Spleen (tissue), 11 donors: Measurements from ENCODE around the gene FAM114A1. TPM values are rescaled to one million over a fixed set of nuclear protein-coding genes. Genes with fewer than 3 reads are reported as not detected.

Experiments used
- DNase-seq: peaks from one replicate; pipeline ENCODE4 v3.0.0-alpha.2; 2020
- H3K27ac ChIP-seq, 8 donors: fragments of 200-600 bp; sonication (generic) in 7 of 8; 1 replicate in 4 of 8; 2 replicates in 4 of 8; pipeline versions ENCODE4 v1.5.0 to v1.8.0; 2016 to 2021; ENCODE audit warnings: inconsistent platforms in 4 of 8, mild to moderate bottlenecking in 4 of 8, moderate library complexity in 1 of 8
- H3K27me3 ChIP-seq, 7 donors: fragments of 200-600 bp; sonication (generic) in 6 of 7; replicated peaks in 1 of 7; 1 replicate in 4 of 7; 2 replicates in 3 of 7; pipeline versions ENCODE4 v1.5.0 to v1.8.0; 2016 to 2021; ENCODE audit warnings: inconsistent platforms in 3 of 7, mild to moderate bottlenecking in 1 of 7
- H3K36me3 ChIP-seq, 6 donors: fragments of 200-600 bp; sonication (generic) in 5 of 6; 1 replicate in 4 of 6; 2 replicates in 2 of 6; pipeline versions ENCODE4 v1.5.0 to v1.8.0; 2016 to 2021; ENCODE audit warnings: inconsistent platforms in 2 of 6
- H3K4me1 ChIP-seq, 6 donors: fragments of 200-600 bp; sonication (generic) in 5 of 6; 1 replicate in 3 of 6; 2 replicates in 3 of 6; pipeline versions ENCODE4 v1.5.0 to v1.8.0; 2016 to 2021; ENCODE audit warnings: inconsistent platforms in 3 of 6
- H3K4me3 ChIP-seq, 8 donors: fragments of 200-600 bp; sonication (generic) in 7 of 8; 1 replicate in 4 of 8; 2 replicates in 4 of 8; pipeline versions ENCODE4 v1.5.0 to v1.8.0; 2016 to 2021; ENCODE audit warnings: inconsistent platforms in 4 of 8, mild to moderate bottlenecking in 4 of 8, moderate library complexity in 2 of 8
- H3K9me3 ChIP-seq, 8 donors: fragments of 200-600 bp; sonication (generic) in 7 of 8; 1 replicate in 4 of 8; 2 replicates in 4 of 8; pipeline versions ENCODE4 v1.5.0 to v1.8.0; 2016 to 2021; ENCODE audit warnings: inconsistent platforms in 4 of 8
- POLR2A ChIP-seq, 3 donors: fragments of 450-650 bp; IDR thresholded peaks; one replicate each; pipeline ENCODE4 v1.5.1; 2017; ENCODE audit warnings: antibody characterized with exemption in 3 of 3, mild to moderate bottlenecking in 1 of 3
- POLR2AphosphoS5 ChIP-seq, 3 donors: sonication (generic); formaldehyde crosslinking; IDR thresholded peaks; one replicate each; pipeline ENCODE4 v1.5.1; 2017; ENCODE audit warnings: antibody characterized with exemption in 3 of 3
- WGBS, 5 donors: extraction: QIAGEN DNeasy Blood & Tissue Kit in 3 of 5; methylation state at CpG; one replicate each; pipeline versions ENCODE4 v1.1.5 to v1.1.7; 2013 to 2018; 5-methylcytosine and 5-hydroxymethylcytosine counted together
- intact Hi-C: fragments of 100-400 bp; cut with DNase I; formaldehyde crosslinking; loops from one replicate; pipeline ENCODE4 v1.15.0; 2023; ENCODE audit warnings: low total_unique reads
- polyA plus RNA-seq, 3 donors: library from polyadenylated mRNA; stranded (reverse); fragments of 200-250 nt; gene quantifications; one replicate each; pipeline ENCODE4 v1.2.1, GENCODE V29; 2013
- total RNA-seq, 7 donors: library from RNA; depleted of rRNA in 3 of 7; stranded (reverse); fragments of >200 nt in 3 of 7; fragmentation: NEBNext Ultra II Directional in 4 of 7; extraction: Animal tissue kit (Norgen Biotek cat#: 25700) in 4 of 7; gene quantifications; one replicate each; pipeline versions ENCODE4 v1.1.0 to v1.2.1, GENCODE V29; 2016 to 2021
- TF ChIP-seq, protein P1 (sequence below), 11 experiments: fragments of 200-600 bp in 7 of 11; fragments of 450-650 bp in 4 of 11; sonication (generic) in 4 of 11; IDR thresholded peaks in 8 of 11; conservative IDR thresholded peaks in 3 of 11; 1 replicate in 7 of 11; 2 replicates in 4 of 11; pipeline versions ENCODE4 v1.4.0 to v1.8.0; 2016 to 2021; ENCODE audit warnings: antibody characterized with exemption in 11 of 11, inconsistent platforms in 4 of 11, mild to moderate bottlenecking in 1 of 11
- donor health status: healthy with polysubstance abuse.
- donor health status: DM: no; HTN: no; CAD: no; lungs with moderate emphysema.
- donor health status: DM: no; HTN: no; CAD: no.
- donor health status: Bipolar disorder and iron deficiency.
- donor health status: healthy.
- donor health status: DM: no; HTN: no; CAD: no.
- donor health status: DM: yes; HTN: yes; CAD: no.

FAM114A1 gene
- total and polyA plus RNA-seq, 10 donors: 3.9 to 50.2 (median 24.1) TPM

DNA sequence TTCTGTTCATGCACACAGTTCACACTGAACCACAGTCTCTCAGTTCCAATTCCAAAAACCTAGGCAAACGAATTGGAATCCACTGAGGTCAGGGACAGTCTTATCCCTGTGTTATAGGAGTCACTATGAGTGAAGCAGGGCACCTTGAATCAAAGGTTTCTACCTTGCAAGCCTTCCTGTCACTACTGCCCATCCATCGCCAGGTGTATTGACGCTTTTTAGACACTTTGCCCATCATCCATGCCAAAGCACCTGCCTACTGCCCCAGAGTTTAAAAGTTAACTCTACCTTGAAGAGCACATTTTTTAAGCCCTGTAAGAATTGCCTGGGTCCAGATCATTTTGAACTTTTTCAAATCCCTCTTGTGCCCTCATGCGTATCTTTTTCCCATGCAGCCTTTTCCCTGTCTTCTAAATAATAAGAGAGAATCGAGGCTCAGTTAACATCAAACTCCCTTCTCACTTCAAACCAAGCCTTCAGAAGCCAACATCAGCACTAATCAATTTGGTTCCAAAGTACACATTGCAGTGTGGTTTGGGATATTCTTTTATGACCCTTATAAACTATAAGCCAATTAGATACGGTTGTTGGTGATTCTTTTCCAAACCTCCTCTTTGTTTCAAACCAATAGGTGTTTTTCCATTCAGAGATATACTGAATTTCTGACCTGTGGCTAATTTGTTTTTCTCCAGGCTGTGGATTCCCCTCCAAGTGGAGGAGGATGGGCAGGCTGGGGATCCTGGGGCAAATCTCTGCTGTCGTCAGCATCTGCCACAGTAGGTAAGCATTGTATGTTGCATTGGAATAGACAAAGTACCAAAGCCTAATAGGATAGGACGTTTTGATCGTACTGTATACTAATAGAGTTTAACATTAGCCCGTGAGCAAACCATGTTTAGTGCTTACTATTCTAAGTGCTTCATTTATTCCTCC, 23.7 kb downstream of the FAM114A1 start:
- Histone ChIP-seq H3K27me3 (no peaks in the 10 kb centered on the region), H3K27ac (no peak overlapping the region), H3K36me3 (peaks cover 0 to 27% (median 0%) of the 10 kb centered on the region in 6 donors), H3K4me1 (peaks cover 0 to 10% (median 3%) of the 10 kb centered on the region in 6 donors), H3K4me3 (no peak overlapping the region), H3K9me3 (no peaks in the 10 kb centered on the region)
- intact Hi-C loops: no loop called here
- DNase-seq: no peak
- WGBS, 5 donors: 90 to 97% (median 95%) methylated on average over 10 of the region's 10 CpGs
- no peak for TF ChIP-seq POLR2A (IDR thresholded peaks at IDR 0.05)
- no peak for TF ChIP-seq POLR2AphosphoS5 (IDR thresholded peaks at IDR 0.05)
- TF ChIP-seq, protein P1, sequence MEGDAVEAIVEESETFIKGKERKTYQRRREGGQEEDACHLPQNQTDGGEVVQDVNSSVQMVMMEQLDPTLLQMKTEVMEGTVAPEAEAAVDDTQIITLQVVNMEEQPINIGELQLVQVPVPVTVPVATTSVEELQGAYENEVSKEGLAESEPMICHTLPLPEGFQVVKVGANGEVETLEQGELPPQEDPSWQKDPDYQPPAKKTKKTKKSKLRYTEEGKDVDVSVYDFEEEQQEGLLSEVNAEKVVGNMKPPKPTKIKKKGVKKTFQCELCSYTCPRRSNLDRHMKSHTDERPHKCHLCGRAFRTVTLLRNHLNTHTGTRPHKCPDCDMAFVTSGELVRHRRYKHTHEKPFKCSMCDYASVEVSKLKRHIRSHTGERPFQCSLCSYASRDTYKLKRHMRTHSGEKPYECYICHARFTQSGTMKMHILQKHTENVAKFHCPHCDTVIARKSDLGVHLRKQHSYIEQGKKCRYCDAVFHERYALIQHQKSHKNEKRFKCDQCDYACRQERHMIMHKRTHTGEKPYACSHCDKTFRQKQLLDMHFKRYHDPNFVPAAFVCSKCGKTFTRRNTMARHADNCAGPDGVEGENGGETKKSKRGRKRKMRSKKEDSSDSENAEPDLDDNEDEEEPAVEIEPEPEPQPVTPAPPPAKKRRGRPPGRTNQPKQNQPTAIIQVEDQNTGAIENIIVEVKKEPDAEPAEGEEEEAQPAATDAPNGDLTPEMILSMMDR (IDR thresholded peaks at IDR 0.05 in 8 of 11, conservative IDR thresholded peaks at IDR 0.05 in 3 of 11): no peak

GRCh38 chr4:38894322-38894982, 26.8 kb downstream of the FAM114A1 start:
- TF ChIP-seq POLR2AphosphoS5 (IDR thresholded peaks at IDR 0.05) (no peak), POLR2A (IDR thresholded peaks at IDR 0.05) (no peak)
- TF ChIP-seq, protein P1 (IDR thresholded peaks at IDR 0.05 in 8 of 11, conservative IDR thresholded peaks at IDR 0.05 in 3 of 11): no peak
- Histone ChIP-seq H3K4me3 (no peak overlapping the region), H3K9me3 (no peaks in the 10 kb centered on the region), H3K27me3 (no peaks in the 10 kb centered on the region), H3K36me3 (peaks cover 0 to 27% (median 0%) of the 10 kb centered on the region in 6 donors), H3K27ac (no peak overlapping the region), H3K4me1 (peaks cover 0 to 6% (median 2%) of the 10 kb centered on the region in 6 donors)
- DNase-seq: no peak
- intact Hi-C loops: no loop called here
- 85 to 91% (median 87%) methylated on average over 7 of the region's 7 CpGs for WGBS, 5 donors

GRCh38 chr4:38896940-38897339, 29.3 kb downstream of the FAM114A1 start:
- WGBS, 5 donors: 76 to 97% (median 80%) methylated on average over 1 of the region's 1 CpG
- Histone ChIP-seq H3K9me3 (no peaks in the 10 kb centered on the region), H3K27me3 (no peaks in the 10 kb centered on the region), H3K36me3 (peaks cover 0 to 23% (median 0%) of the 10 kb centered on the region in 6 donors), H3K4me1 (no peaks in the 10 kb centered on the region), H3K27ac (no peak overlapping the region), H3K4me3 (no peak overlapping the region)
- TF ChIP-seq POLR2A (IDR thresholded peaks at IDR 0.05): no peak
- TF ChIP-seq, protein P1 (IDR thresholded peaks at IDR 0.05 in 8 of 11, conservative IDR thresholded peaks at IDR 0.05 in 3 of 11): no peak
- intact Hi-C loops: no loop called here
- DNase-seq: no peak

- intact Hi-C loops: no loop called here
- no peak overlapping the region for H3K27ac ChIP-seq
- H3K36me3 ChIP-seq: peaks cover 0 to 14% (median 0%) of the 10 kb centered on the region in 6 donors
- DNase-seq: no peak
- no peak for TF ChIP-seq POLR2AphosphoS5 (IDR thresholded peaks at IDR 0.05)
- TF ChIP-seq, protein P1 (IDR thresholded peaks at IDR 0.05 in 8 of 11, conservative IDR thresholded peaks at IDR 0.05 in 3 of 11): no peak
- TF ChIP-seq POLR2A (IDR thresholded peaks at IDR 0.05): no peak
- H3K27me3 ChIP-seq: no peaks in the 10 kb centered on the region
- H3K9me3 ChIP-seq: no peaks in the 10 kb centered on the region
- WGBS, 5 donors: 79 to 91% (median 89%) methylated on average over 7 of the region's 7 CpGs
- H3K4me1 ChIP-seq: no peaks in the 10 kb centered on the region
- H3K4me3 ChIP-seq: no peak overlapping the region
Observed at GRCh38 chr4:38898245-38898644, 30.6 kb downstream of the FAM114A1 start.
